PC-9 (cell line): ENCODE measurements around the gene ZBTB7C. TPM values are rescaled to one million over a fixed set of nuclear protein-coding genes. Genes with fewer than 3 reads are reported as not detected.

Experiments used
- BruUV-seq: library from RNA; stranded (reverse); fragments of 400-500 nt; replicated peaks from 2 replicates; lab custom pipeline; 2021; lab: Mats Ljungman, UMichigan
- CTCF ChIA-PET: fragments of 300-600 bp; sonication (Branson Sonifier 250); formaldehyde crosslinking; loops from one replicate; lab custom pipeline; 2022; ENCODE audit warnings: antibody characterized with exemption; lab: Charles Lee
- POLR2A ChIA-PET: fragments of 300-600 bp; sonication (Branson Sonifier 250); formaldehyde crosslinking; loops from one replicate; lab custom pipeline; 2022; ENCODE audit warnings: antibody characterized with exemption; ENCODE audit not compliant: unreplicated experiment; lab: Charles Lee
- DNase-seq, 2 experiments: peaks; one replicate each; pipeline versions ENCODE4 v3.0.0 to v3.0.0-alpha.2; 2015 to 2022; ENCODE audit warnings: mixed read lengths in 1 of 2
- H2AFZ ChIP-seq: fragments of 200-600 bp; sonication (generic); 2 replicates; pipeline ENCODE4 v1.8.1; 2017; ENCODE audit warnings: antibody characterized with exemption
- H3F3A ChIP-seq: fragments of 200-600 bp; sonication (generic); 2 replicates; pipeline ENCODE4 v1.8.1; 2017; ENCODE audit warnings: antibody characterized with exemption, mild to moderate bottlenecking, low read depth; ENCODE audit not compliant: insufficient read depth
- H3K27ac ChIP-seq: fragments of 200-600 bp; sonication (generic); 2 replicates; pipeline ENCODE4 v1.6.1; 2016; ENCODE audit warnings: mixed run types
- H3K27me3 ChIP-seq: fragments of 200-600 bp; sonication (generic); 2 replicates; pipeline ENCODE4 v1.6.1; 2016; ENCODE audit warnings: low read depth, mixed run types; ENCODE audit not compliant: insufficient read depth
- H3K36me3 ChIP-seq: fragments of 200-600 bp; sonication (generic); 2 replicates; pipeline ENCODE4 v1.6.1; 2016; ENCODE audit warnings: low read depth, mixed run types
- H3K4me1 ChIP-seq: fragments of 200-600 bp; sonication (generic); replicated peaks from 2 replicates; pipeline ENCODE4 v1.6.1; 2016; ENCODE audit warnings: mixed run types; ENCODE audit not compliant: insufficient read depth
- H3K4me2 ChIP-seq: fragments of 200-600 bp; sonication (generic); 2 replicates; pipeline ENCODE4 v1.6.1; 2017; ENCODE audit warnings: mixed run types
- H3K4me3 ChIP-seq: fragments of 200-600 bp; sonication (generic); 2 replicates; pipeline ENCODE4 v1.6.1; 2016; ENCODE audit warnings: mixed run types
- H3K79me2 ChIP-seq: fragments of 200-600 bp; sonication (generic); 2 replicates; pipeline ENCODE4 v1.6.1; 2017; ENCODE audit warnings: low read depth, mixed run types
- H3K9me2 ChIP-seq: fragments of 200-600 bp; sonication (generic); 2 replicates; pipeline ENCODE4 v1.8.1; 2017; ENCODE audit warnings: mild to moderate bottlenecking; ENCODE audit not compliant: insufficient read depth
- H3K9me3 ChIP-seq: fragments of 200-600 bp; sonication (generic); 2 replicates; pipeline ENCODE4 v1.8.1; 2016; ENCODE audit warnings: low read depth; ENCODE audit not compliant: insufficient read depth
- H4K20me1 ChIP-seq: fragments of 200-600 bp; sonication (generic); 2 replicates; pipeline ENCODE4 v1.8.1; 2017; ENCODE audit not compliant: insufficient read depth
- CTCF ChIP-seq: fragments of 200-600 bp; sonication (generic); conservative IDR thresholded peaks from 2 replicates; pipeline ENCODE4 v1.6.1; 2017; ENCODE audit warnings: mixed run types, antibody characterized with exemption, mild to moderate bottlenecking, moderate library complexity
- EZH2 ChIP-seq: fragments of 200-600 bp; sonication (generic); IDR thresholded peaks from 2 replicates; pipeline ENCODE4 v1.8.0; 2017; ENCODE audit warnings: antibody characterized with exemption, low read depth
- intact Hi-C: fragments of 100-400 bp; cut with micrococcal nuclease; formaldehyde crosslinking; loops from one replicate; pipeline ENCODE4 v1.10.0; 2022; ENCODE audit not compliant: unreplicated experiment
- total RNA-seq: library from RNA; stranded (reverse); gene quantifications from 2 replicates; pipeline ENCODE4 v1.2.3, GENCODE V29; 2021

ZBTB7C gene
- total RNA-seq, 1 experiment from 2014 or later, result not detected

- Histone ChIP-seq H3K9me2 (no peaks in the 10 kb centered on the region), H2AFZ (no peak overlapping the region), H4K20me1 (no peaks in the 10 kb centered on the region), H3K27me3 (no peaks in the 10 kb centered on the region), H3K4me2 (no peak overlapping the region), H3K4me3 (no peak overlapping the region), H3K4me1 (no peaks in the 10 kb centered on the region), H3K27ac (no peak overlapping the region), H3K79me2 (no peaks in the 10 kb centered on the region), H3K9me3 (no peaks in the 10 kb centered on the region), H3F3A (no peaks in the 10 kb centered on the region), H3K36me3 (no peaks in the 10 kb centered on the region)
- no TSS peak for BruUV-seq
- intact Hi-C loops, result no loop called here
- no peak for DNase-seq
- no peak for TF ChIP-seq EZH2
- TF ChIP-seq CTCF, result no peak
- ChIA-PET POLR2A (no interaction called here), CTCF (no interaction called here)
Measured at GRCh38 chr18:48098007-48098406, 311.2 kb downstream of the ZBTB7C start.

- Histone ChIP-seq H2AFZ (no peak overlapping the region), H3K27ac (no peak overlapping the region), H3K9me3 (no peaks in the 10 kb centered on the region), H3K4me2 (no peak overlapping the region), H3K27me3 (no peaks in the 10 kb centered on the region), H3K36me3 (no peaks in the 10 kb centered on the region), H3F3A (no peaks in the 10 kb centered on the region), H4K20me1 (no peaks in the 10 kb centered on the region), H3K79me2 (no peaks in the 10 kb centered on the region), H3K9me2 (0 out of 2 replicates have a peak, but pooled peaks cover 4% of the 10 kb centered on the region), H3K4me3 (no peak overlapping the region), H3K4me1 (no peaks in the 10 kb centered on the region)
- TF ChIP-seq CTCF, result no peak
- TF ChIP-seq EZH2, result no peak
- POLR2A ChIA-PET, result no interaction called here
- no TSS peak for BruUV-seq
- CTCF ChIA-PET, result no interaction called here
- DNase-seq, result no peak
- intact Hi-C loops, result no loop called here
Measured at GRCh38 chr18:48095726-48096125, 313.5 kb downstream of the ZBTB7C start.

- no peak for DNase-seq
- no peaks in the 10 kb centered on the region for H3K79me2 ChIP-seq
- intact Hi-C loops, result no loop called here
- H3K4me2 ChIP-seq, result no peak overlapping the region
- no peaks in the 10 kb centered on the region for H3K9me3 ChIP-seq
- ChIA-PET CTCF (no interaction called here), POLR2A (interaction anchor here (0.6 kb wide), 1 partner anchor 110 kb away, joined by 5 read pairs; no protein-coding TSS in a partner anchor)
- no peaks in the 10 kb centered on the region for H3K36me3 ChIP-seq
- H3K4me1 ChIP-seq, result no peaks in the 10 kb centered on the region
- H2AFZ ChIP-seq, result no peak overlapping the region
- H3K27ac ChIP-seq, result no peak overlapping the region
- H3K27me3 ChIP-seq, result no peaks in the 10 kb centered on the region
- H4K20me1 ChIP-seq, result no peaks in the 10 kb centered on the region
- TF ChIP-seq EZH2, result no peak
- no peaks in the 10 kb centered on the region for H3F3A ChIP-seq
- no TSS peak for BruUV-seq
- 0 out of 2 replicates have a peak, but pooled peaks cover 4% of the 10 kb centered on the region for H3K9me2 ChIP-seq
- no peak overlapping the region for H3K4me3 ChIP-seq
Measured at GRCh38 chr18:48093104-48093503, 316.1 kb downstream of the ZBTB7C start.
